GM23338 (cell line): ENCODE data around the gene ENTR1. TPM values are rescaled to one million over a fixed set of nuclear protein-coding genes. Genes with fewer than 3 reads are reported as not detected.

Experiments used
- ATAC-seq: fragments of 200-7000 bp; cut with Tn5 transposase; 3 replicates; pipeline ENCODE4 v1.9.1; 2020
- DNase-seq: peaks from one replicate; pipeline ENCODE4 v3.0.0-alpha.2; 2015; ENCODE audit warnings: low spot score
- H2AFZ ChIP-seq: fragments of 200-600 bp; sonication (generic); 2 replicates; pipeline ENCODE4 v1.8.0; 2016; ENCODE audit warnings: antibody characterized with exemption, mild to moderate bottlenecking, moderate library complexity
- H3F3A ChIP-seq: fragments of 200-600 bp; sonication (generic); replicated peaks from 2 replicates; pipeline ENCODE4 v1.8.0; 2017; ENCODE audit warnings: antibody characterized with exemption, mixed run types, low read depth
- H3K27ac ChIP-seq: fragments of 200-600 bp; sonication (generic); 2 replicates; pipeline ENCODE4 v1.6.1; 2016; ENCODE audit warnings: low read depth
- H3K27me3 ChIP-seq: fragments of 200-600 bp; sonication (generic); 2 replicates; pipeline ENCODE4 v1.8.0; 2016; ENCODE audit warnings: mild to moderate bottlenecking, mixed run types, moderate library complexity; ENCODE audit not compliant: insufficient read depth
- H3K36me3 ChIP-seq: fragments of 200-600 bp; sonication (generic); 2 replicates; pipeline ENCODE4 v1.8.0; 2016; ENCODE audit warnings: mild to moderate bottlenecking; ENCODE audit not compliant: insufficient read depth
- H3K4me1 ChIP-seq: fragments of 200-600 bp; sonication (generic); 2 replicates; pipeline ENCODE4 v1.8.0; 2016; ENCODE audit warnings: mild to moderate bottlenecking, moderate library complexity; ENCODE audit not compliant: insufficient read depth
- H3K4me2 ChIP-seq: fragments of 200-600 bp; sonication (generic); 2 replicates; pipeline ENCODE4 v1.7.1; 2017; ENCODE audit warnings: mixed run types
- H3K4me3 ChIP-seq: fragments of 200-600 bp; sonication (generic); 2 replicates; pipeline ENCODE4 v1.6.1; 2016; ENCODE audit warnings: mixed run types
- H3K79me2 ChIP-seq: fragments of 200-600 bp; sonication (generic); replicated peaks from 2 replicates; pipeline ENCODE4 v1.8.0; 2017; ENCODE audit warnings: mild to moderate bottlenecking; ENCODE audit not compliant: insufficient read depth
- H3K9me2 ChIP-seq: fragments of 200-600 bp; sonication (generic); 2 replicates; pipeline ENCODE4 v1.8.0; 2017; ENCODE audit not compliant: insufficient read depth
- H4K20me1 ChIP-seq: fragments of 200-600 bp; sonication (generic); replicated peaks from 2 replicates; pipeline ENCODE4 v1.8.0; 2017; ENCODE audit warnings: mild to moderate bottlenecking; ENCODE audit not compliant: insufficient read depth
- H3K27ac Mint-ChIP-seq: 2 replicates; pipeline ENCODE4 v1.8.0; 2020; ENCODE audit warnings: inconsistent platforms, mild to moderate bottlenecking, moderate library complexity, mixed read lengths
- H3K27me3 Mint-ChIP-seq: 3 replicates; pipeline ENCODE4 v1.8.0; 2022; ENCODE audit warnings: low read depth, mild to moderate bottlenecking, moderate library complexity, mixed read lengths, inconsistent platforms; ENCODE audit not compliant: insufficient read depth, poor library complexity
- H3K36me3 Mint-ChIP-seq: 3 replicates; pipeline ENCODE4 v1.8.0; 2021; ENCODE audit warnings: low read depth, mild to moderate bottlenecking, inconsistent platforms, moderate library complexity, mixed read lengths
- H3K4me1 Mint-ChIP-seq: 3 replicates; pipeline ENCODE4 v1.8.0; 2020; ENCODE audit warnings: mild to moderate bottlenecking, inconsistent platforms, mixed read lengths
- H3K4me3 Mint-ChIP-seq: 3 replicates; pipeline ENCODE4 v1.8.0; 2021; ENCODE audit warnings: moderate library complexity, mild to moderate bottlenecking, inconsistent platforms, mixed read lengths
- H3K9me3 Mint-ChIP-seq: 3 replicates; pipeline ENCODE4 v1.8.0; 2020; ENCODE audit warnings: moderate library complexity, mild to moderate bottlenecking, inconsistent platforms, mixed read lengths
- CREB1 ChIP-seq: fragments of 250-450 bp; sonication (Bioruptor Pico); IDR thresholded peaks from 2 replicates; pipeline ENCODE4 v1.5.0; 2020; ENCODE audit warnings: low read depth, mild to moderate bottlenecking, moderate library complexity
- EZH2 ChIP-seq: fragments of 200-600 bp; sonication (generic); IDR thresholded peaks from one replicate; pipeline ENCODE4 v1.8.0; 2017; ENCODE audit warnings: antibody characterized with exemption, mild to moderate bottlenecking, low read depth; ENCODE audit not compliant: unreplicated experiment
- EZH2phosphoT487 ChIP-seq: fragments of 200-600 bp; sonication (generic); IDR thresholded peaks from one replicate; pipeline ENCODE4 v1.8.1; 2018; ENCODE audit warnings: antibody characterized with exemption; ENCODE audit not compliant: unreplicated experiment
- JUNB ChIP-seq: IDR thresholded peaks from one replicate; pipeline ENCODE4 v1.6.1; 2016; ENCODE audit warnings: antibody characterized with exemption; ENCODE audit not compliant: unreplicated experiment
- NANOG ChIP-seq: IDR thresholded peaks from 2 replicates; pipeline ENCODE4 v1.6.1; 2016; ENCODE audit warnings: antibody characterized with exemption, borderline replicate concordance
- POLR2AphosphoS5 ChIP-seq: IDR thresholded peaks from 2 replicates; pipeline ENCODE4 v1.6.1; 2016; ENCODE audit warnings: antibody characterized with exemption, low read depth
- STAT1 ChIP-seq: IDR thresholded peaks from one replicate; pipeline ENCODE4 v1.6.1; 2016; ENCODE audit warnings: antibody characterized with exemption; ENCODE audit not compliant: unreplicated experiment
- ZNF114 ChIP-seq: fragments of 250-450 bp; sonication (Bioruptor Pico); IDR thresholded peaks from 2 replicates; pipeline ENCODE4 v1.5.0; 2020; ENCODE audit warnings: mild to moderate bottlenecking, moderate library complexity
- ZNF331 ChIP-seq: fragments of 250-450 bp; sonication (Bioruptor Pico); IDR thresholded peaks from 2 replicates; pipeline ENCODE4 v1.5.0; 2020; ENCODE audit warnings: low read depth, mild to moderate bottlenecking, moderate library complexity
- polyA plus RNA-seq: library from polyadenylated mRNA; unstranded; fragments of >200 nt; fragmentation: Nextera tagmentation; extraction: Ambion mirVana; gene quantifications from 2 replicates; pipeline ENCODE4 v1.2.1, GENCODE V29; 2016
- total RNA-seq: library from RNA; depleted of rRNA; stranded (reverse); fragments of >200 nt; shearing (Covaris generic); gene quantifications from 2 replicates; pipeline ENCODE4 v1.2.3, GENCODE V29; 2014
- TF ChIP-seq, protein P1 (sequence below): fragments of 250-450 bp; sonication (Bioruptor Pico); IDR thresholded peaks from 2 replicates; pipeline ENCODE4 v1.5.0; 2020; ENCODE audit warnings: mild to moderate bottlenecking, moderate library complexity
- TF ChIP-seq, protein P2 (sequence below): IDR thresholded peaks from 2 replicates; pipeline ENCODE4 v1.6.1; 2016; ENCODE audit warnings: antibody characterized with exemption
- TF ChIP-seq, protein P3 (sequence below), 2 experiments: fragments of 200-600 bp in 1 of 2; sonication (generic) in 1 of 2; conservative IDR thresholded peaks; 2 replicates each; pipeline versions ENCODE4 v1.5.1 to v1.6.1; 2016 to 2017; ENCODE audit warnings: antibody characterized with exemption in 2 of 2, low read depth in 2 of 2, mild to moderate bottlenecking in 2 of 2, moderate library complexity in 1 of 2
- TF ChIP-seq, protein P4 (sequence below): IDR thresholded peaks from one replicate; pipeline ENCODE4 v1.6.1; 2018; ENCODE audit warnings: antibody characterized with exemption; ENCODE audit not compliant: unreplicated experiment

ENTR1 gene
- total and polyA plus RNA-seq, 2 experiments from 2014 or later: 25.6 to 91.9 TPM

DNA sequence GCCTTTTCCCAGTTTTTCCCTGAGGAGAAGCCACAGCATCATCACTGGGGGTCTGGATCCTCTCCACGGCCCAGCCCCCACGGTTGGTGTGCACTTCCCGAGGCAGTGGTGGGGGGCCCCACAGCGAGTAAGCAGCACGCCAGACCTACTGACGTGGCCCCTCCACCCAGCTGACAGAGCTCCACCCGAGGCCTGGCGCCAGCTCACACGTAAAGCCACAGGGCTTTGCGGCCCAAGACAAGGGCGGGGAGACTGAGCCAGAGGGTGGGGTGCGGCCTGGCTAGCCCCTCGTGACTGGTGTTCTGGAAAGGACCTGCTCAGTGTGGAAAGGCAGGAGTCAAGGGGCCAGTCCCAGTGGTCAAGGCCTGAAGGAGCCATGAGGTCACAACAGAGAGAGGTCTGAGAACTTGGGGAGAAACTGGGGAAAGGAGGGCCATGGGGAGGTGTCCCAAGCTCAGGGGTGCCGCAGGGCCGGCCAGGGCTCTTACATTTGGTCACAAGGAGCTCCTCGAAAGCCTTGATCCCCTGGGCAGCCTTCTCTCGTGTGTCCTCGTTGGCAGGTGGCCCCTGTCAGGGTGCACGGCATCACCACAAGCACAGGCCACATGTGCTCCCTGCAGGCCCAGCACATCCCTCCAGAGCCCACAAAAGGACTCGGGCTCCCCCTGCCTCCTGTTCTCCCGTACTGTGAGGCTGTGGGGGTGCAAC, 15.9 kb downstream of the ENTR1 start:
- no peak overlapping the region for H3K4me3 Mint-ChIP-seq
- H3K27ac Mint-ChIP-seq: no peak overlapping the region
- H3K4me1 Mint-ChIP-seq: peaks cover 9% of the 10 kb centered on the region
- no peaks in the 10 kb centered on the region for H3K9me3 Mint-ChIP-seq
- Histone ChIP-seq H2AFZ (no peak overlapping the region), H3K4me1 (peaks cover 3% of the 10 kb centered on the region; the same call in 1 of the 2 replicates), H3K27me3 (no peaks in the 10 kb centered on the region), H3K36me3 (peaks cover 17% of the 10 kb centered on the region), H3F3A (peaks cover 4% of the 10 kb centered on the region; the same call in 1 of the 2 replicates), H3K4me2 (no peak overlapping the region), H3K9me2 (no peaks in the 10 kb centered on the region), H3K27ac (no peak overlapping the region), H4K20me1 (peaks cover 12% of the 10 kb centered on the region), H3K4me3 (no peak overlapping the region), H3K79me2 (peaks cover 31% of the 10 kb centered on the region)
- peaks cover 12% of the 10 kb centered on the region for H3K27me3 Mint-ChIP-seq
- no peak for ATAC-seq
- peaks cover 71% of the 10 kb centered on the region for H3K36me3 Mint-ChIP-seq
- DNase-seq: no peak
- TF ChIP-seq, protein P1, sequence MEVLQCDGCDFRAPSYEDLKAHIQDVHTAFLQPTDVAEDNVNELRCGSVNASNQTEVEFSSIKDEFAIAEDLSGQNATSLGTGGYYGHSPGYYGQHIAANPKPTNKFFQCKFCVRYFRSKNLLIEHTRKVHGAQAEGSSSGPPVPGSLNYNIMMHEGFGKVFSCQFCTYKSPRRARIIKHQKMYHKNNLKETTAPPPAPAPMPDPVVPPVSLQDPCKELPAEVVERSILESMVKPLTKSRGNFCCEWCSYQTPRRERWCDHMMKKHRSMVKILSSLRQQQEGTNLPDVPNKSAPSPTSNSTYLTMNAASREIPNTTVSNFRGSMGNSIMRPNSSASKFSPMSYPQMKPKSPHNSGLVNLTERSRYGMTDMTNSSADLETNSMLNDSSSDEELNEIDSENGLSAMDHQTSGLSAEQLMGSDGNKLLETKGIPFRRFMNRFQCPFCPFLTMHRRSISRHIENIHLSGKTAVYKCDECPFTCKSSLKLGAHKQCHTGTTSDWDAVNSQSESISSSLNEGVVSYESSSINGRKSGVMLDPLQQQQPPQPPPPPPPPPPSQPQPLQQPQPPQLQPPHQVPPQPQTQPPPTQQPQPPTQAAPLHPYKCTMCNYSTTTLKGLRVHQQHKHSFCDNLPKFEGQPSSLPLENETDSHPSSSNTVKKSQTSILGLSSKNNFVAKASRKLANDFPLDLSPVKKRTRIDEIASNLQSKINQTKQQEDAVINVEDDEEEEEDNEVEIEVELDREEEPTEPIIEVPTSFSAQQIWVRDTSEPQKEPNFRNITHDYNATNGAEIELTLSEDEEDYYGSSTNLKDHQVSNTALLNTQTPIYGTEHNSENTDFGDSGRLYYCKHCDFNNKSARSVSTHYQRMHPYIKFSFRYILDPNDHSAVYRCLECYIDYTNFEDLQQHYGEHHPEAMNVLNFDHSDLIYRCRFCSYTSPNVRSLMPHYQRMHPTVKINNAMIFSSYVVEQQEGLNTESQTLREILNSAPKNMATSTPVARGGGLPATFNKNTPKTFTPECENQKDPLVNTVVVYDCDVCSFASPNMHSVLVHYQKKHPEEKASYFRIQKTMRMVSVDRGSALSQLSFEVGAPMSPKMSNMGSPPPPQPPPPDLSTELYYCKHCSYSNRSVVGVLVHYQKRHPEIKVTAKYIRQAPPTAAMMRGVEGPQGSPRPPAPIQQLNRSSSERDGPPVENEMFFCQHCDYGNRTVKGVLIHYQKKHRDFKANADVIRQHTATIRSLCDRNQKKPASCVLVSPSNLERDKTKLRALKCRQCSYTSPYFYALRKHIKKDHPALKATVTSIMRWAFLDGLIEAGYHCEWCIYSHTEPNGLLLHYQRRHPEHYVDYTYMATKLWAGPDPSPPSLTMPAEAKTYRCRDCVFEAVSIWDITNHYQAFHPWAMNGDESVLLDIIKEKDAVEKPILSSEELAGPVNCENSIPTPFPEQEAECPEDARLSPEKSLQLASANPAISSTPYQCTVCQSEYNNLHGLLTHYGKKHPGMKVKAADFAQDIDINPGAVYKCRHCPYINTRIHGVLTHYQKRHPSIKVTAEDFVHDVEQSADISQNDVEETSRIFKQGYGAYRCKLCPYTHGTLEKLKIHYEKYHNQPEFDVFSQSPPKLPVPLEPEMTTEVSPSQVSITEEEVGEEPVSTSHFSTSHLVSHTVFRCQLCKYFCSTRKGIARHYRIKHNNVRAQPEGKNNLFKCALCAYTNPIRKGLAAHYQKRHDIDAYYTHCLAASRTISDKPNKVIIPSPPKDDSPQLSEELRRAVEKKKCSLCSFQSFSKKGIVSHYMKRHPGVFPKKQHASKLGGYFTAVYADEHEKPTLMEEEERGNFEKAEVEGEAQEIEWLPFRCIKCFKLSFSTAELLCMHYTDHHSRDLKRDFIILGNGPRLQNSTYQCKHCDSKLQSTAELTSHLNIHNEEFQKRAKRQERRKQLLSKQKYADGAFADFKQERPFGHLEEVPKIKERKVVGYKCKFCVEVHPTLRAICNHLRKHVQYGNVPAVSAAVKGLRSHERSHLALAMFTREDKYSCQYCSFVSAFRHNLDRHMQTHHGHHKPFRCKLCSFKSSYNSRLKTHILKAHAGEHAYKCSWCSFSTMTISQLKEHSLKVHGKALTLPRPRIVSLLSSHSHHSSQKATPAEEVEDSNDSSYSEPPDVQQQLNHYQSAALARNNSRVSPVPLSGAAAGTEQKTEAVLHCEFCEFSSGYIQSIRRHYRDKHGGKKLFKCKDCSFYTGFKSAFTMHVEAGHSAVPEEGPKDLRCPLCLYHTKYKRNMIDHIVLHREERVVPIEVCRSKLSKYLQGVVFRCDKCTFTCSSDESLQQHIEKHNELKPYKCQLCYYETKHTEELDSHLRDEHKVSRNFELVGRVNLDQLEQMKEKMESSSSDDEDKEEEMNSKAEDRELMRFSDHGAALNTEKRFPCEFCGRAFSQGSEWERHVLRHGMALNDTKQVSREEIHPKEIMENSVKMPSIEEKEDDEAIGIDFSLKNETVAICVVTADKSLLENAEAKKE (CRISPR knock-in tag): no peak
- TF ChIP-seq JUNB: no peak
- no peak for TF ChIP-seq CREB1 (CRISPR knock-in tag)
- TF ChIP-seq EZH2: no peak
- TF ChIP-seq EZH2phosphoT487: no peak
- TF ChIP-seq ZNF114: no peak
- TF ChIP-seq ZNF331 (CRISPR knock-in tag): no peak
- TF ChIP-seq NANOG: no peak
- TF ChIP-seq, protein P2, sequence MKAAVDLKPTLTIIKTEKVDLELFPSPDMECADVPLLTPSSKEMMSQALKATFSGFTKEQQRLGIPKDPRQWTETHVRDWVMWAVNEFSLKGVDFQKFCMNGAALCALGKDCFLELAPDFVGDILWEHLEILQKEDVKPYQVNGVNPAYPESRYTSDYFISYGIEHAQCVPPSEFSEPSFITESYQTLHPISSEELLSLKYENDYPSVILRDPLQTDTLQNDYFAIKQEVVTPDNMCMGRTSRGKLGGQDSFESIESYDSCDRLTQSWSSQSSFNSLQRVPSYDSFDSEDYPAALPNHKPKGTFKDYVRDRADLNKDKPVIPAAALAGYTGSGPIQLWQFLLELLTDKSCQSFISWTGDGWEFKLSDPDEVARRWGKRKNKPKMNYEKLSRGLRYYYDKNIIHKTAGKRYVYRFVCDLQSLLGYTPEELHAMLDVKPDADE: no peak
- TF ChIP-seq, protein P3, sequence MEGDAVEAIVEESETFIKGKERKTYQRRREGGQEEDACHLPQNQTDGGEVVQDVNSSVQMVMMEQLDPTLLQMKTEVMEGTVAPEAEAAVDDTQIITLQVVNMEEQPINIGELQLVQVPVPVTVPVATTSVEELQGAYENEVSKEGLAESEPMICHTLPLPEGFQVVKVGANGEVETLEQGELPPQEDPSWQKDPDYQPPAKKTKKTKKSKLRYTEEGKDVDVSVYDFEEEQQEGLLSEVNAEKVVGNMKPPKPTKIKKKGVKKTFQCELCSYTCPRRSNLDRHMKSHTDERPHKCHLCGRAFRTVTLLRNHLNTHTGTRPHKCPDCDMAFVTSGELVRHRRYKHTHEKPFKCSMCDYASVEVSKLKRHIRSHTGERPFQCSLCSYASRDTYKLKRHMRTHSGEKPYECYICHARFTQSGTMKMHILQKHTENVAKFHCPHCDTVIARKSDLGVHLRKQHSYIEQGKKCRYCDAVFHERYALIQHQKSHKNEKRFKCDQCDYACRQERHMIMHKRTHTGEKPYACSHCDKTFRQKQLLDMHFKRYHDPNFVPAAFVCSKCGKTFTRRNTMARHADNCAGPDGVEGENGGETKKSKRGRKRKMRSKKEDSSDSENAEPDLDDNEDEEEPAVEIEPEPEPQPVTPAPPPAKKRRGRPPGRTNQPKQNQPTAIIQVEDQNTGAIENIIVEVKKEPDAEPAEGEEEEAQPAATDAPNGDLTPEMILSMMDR (conservative IDR thresholded peaks at IDR 0.05; ENCODE audit: low read depth in 2 of 2): no peak
- TF ChIP-seq POLR2AphosphoS5: no peak
- TF ChIP-seq, protein P4, sequence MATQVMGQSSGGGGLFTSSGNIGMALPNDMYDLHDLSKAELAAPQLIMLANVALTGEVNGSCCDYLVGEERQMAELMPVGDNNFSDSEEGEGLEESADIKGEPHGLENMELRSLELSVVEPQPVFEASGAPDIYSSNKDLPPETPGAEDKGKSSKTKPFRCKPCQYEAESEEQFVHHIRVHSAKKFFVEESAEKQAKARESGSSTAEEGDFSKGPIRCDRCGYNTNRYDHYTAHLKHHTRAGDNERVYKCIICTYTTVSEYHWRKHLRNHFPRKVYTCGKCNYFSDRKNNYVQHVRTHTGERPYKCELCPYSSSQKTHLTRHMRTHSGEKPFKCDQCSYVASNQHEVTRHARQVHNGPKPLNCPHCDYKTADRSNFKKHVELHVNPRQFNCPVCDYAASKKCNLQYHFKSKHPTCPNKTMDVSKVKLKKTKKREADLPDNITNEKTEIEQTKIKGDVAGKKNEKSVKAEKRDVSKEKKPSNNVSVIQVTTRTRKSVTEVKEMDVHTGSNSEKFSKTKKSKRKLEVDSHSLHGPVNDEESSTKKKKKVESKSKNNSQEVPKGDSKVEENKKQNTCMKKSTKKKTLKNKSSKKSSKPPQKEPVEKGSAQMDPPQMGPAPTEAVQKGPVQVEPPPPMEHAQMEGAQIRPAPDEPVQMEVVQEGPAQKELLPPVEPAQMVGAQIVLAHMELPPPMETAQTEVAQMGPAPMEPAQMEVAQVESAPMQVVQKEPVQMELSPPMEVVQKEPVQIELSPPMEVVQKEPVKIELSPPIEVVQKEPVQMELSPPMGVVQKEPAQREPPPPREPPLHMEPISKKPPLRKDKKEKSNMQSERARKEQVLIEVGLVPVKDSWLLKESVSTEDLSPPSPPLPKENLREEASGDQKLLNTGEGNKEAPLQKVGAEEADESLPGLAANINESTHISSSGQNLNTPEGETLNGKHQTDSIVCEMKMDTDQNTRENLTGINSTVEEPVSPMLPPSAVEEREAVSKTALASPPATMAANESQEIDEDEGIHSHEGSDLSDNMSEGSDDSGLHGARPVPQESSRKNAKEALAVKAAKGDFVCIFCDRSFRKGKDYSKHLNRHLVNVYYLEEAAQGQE: no peak
- TF ChIP-seq STAT1: no peak
